IgD-negative memory B cell (primary cell): ENCODE measurements around the gene CD38. TPM values are rescaled to one million over a fixed set of nuclear protein-coding genes. Genes with fewer than 3 reads are reported as not detected.
"Not testable (repeated sequence)": the region's sequence is repeated elsewhere in the genome, so short reads cannot be mapped to it uniquely, and the experiment has no call there.

Experiments used
- H3K27ac Mint-ChIP-seq, 3 donors: one replicate each; pipeline ENCODE4 v1.8.0; 2020 to 2022; ENCODE audit warnings: mild to moderate bottlenecking in 3 of 3, mixed read lengths in 3 of 3, moderate library complexity in 1 of 3
- H3K27me3 Mint-ChIP-seq: one replicate; pipeline ENCODE4 v1.8.0; 2021; ENCODE audit warnings: mixed read lengths
- H3K36me3 Mint-ChIP-seq: one replicate; pipeline ENCODE4 v1.8.0; 2020; ENCODE audit warnings: mild to moderate bottlenecking, mixed read lengths
- H3K4me1 Mint-ChIP-seq, 3 donors: one replicate each; pipeline ENCODE4 v1.8.0; 2020 to 2022; ENCODE audit warnings: mixed read lengths in 3 of 3, mild to moderate bottlenecking in 1 of 3
- H3K4me3 Mint-ChIP-seq, 4 donors: one replicate each; pipeline ENCODE4 v1.8.0; 2020 to 2022; ENCODE audit warnings: mild to moderate bottlenecking in 4 of 4, mixed read lengths in 4 of 4, moderate library complexity in 3 of 4
- H3K9me3 Mint-ChIP-seq, 3 donors: one replicate each; pipeline ENCODE4 v1.8.0; 2020 to 2021; ENCODE audit warnings: mixed read lengths in 3 of 3, mild to moderate bottlenecking in 1 of 3
- polyA plus RNA-seq: library from polyadenylated mRNA; unstranded; fragments of 300-500 nt; fragmentation: Illumina TruSeq; gene quantifications from one replicate; pipeline ENCODE4 v1.2.3, GENCODE V29; 2021

CD38 gene
- 20.9 TPM for polyA plus RNA-seq

DNA sequence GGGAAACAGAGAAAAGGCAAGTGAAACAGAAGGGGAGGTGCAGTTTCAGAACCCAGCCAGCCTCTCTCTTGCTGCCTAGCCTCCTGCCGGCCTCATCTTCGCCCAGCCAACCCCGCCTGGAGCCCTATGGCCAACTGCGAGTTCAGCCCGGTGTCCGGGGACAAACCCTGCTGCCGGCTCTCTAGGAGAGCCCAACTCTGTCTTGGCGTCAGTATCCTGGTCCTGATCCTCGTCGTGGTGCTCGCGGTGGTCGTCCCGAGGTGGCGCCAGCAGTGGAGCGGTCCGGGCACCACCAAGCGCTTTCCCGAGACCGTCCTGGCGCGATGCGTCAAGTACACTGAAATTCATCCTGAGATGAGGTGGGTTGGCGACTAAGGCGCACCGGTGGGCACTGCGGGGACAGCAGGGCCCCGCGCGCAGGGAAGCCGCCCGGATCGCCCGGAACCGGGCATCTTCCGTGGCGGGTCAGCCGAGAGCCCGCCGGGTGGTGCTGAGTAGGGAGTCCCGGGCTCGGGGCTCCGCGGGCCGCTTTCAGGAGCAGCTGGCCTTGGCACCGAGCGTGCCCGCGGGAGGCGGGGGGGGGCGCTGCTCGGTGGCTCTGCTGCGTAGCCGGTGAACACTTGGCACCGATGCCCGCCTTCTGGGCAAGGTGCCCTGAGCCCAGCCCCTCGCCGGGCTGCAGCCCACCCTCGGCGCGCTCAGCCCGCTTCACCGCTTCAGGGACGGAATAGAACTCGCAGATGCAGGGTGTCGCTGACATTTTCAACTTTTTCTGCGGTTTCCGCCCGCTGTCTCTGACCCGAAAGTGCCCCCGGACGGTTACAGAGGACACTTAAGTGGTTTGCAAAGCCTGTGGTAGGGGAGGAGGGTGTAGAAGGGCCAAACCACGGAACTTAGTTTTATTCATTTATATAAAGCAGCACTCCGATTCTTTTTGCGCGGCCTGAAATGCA, at the start of gene CD38:
TSS of gene CD38 (plus strand) at position 40 of the 953 bp plus-strand sequence. CDS start at position 127, 87 bp downstream.
- peak within 1 kb of the TSS; percentile 82 to 96 (median 92) for H3K4me3 Mint-ChIP-seq
- H3K4me1 Mint-ChIP-seq = peaks cover 39 to 52% (median 44%) of the 10 kb centered on the region in 3 donors
- H3K27me3 Mint-ChIP-seq = peaks cover 13% of the 10 kb centered on the region

DNA sequence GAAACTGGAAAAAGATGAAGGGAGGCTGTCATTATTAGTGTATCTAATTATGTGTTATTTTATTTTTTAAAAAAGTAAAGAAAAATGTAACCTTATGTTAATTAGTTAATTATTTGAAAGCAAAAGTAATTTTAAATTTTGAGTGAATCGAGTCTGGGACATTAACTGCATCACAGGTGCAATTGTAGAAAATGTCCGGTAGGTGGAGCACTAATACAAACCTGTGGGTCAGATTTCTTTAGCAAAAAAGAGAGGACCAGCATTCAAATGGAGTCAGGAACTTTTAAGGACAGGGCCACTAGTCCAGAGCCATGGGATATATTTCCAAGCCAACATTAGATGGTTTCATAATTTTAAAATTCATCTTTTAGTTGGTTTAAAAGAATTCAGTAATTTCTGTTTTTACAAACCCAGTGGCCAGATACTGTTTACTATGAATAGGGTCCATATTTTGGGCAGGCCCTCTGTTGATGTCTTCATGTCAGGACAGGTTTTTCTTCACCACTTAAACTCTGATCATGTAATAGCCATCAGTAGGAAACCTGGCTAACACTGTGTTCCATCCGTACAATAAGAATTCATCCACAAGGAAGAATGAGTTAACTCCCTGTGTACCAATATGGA, 48.1 kb upstream of the CD38 start:
- H3K27ac Mint-ChIP-seq = no peak overlapping the region
- H3K4me3 Mint-ChIP-seq = no peak overlapping the region

More for the DNA sequence above, at the start of gene CD38:
- peak within 1 kb of the TSS; percentile 54 to 89 (median 65) for H3K27ac Mint-ChIP-seq
- H3K36me3 Mint-ChIP-seq = no peaks in the 10 kb centered on the region
- no peaks in the 10 kb centered on the region for H3K9me3 Mint-ChIP-seq

DNA sequence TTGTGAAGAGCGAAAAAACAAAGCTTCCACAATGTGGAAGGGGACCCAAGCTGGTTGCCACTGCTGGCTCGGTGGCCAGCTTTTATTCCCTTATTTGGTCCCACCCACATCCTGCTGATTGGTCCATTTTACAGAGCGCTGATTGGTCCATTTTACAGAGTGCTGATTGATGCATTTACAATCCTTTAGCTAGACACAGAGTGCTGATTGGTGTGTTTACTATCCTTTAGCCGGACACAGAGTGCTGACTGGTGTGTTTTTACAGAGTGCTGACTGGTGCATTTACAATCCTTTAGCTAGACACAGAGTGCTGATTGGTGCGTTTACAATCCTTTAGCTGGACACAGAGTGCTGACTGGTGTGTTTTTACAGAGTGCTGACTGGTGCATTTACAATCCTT, 45.1 kb upstream of the CD38 start:
- H3K27me3 Mint-ChIP-seq, H3K27ac Mint-ChIP-seq, H3K4me1 Mint-ChIP-seq, H3K36me3 Mint-ChIP-seq, H3K9me3 Mint-ChIP-seq, H3K4me3 Mint-ChIP-seq: not testable (repeated sequence)

More for the DNA sequence above, 48.1 kb upstream of the CD38 start:
- peaks cover 0 to 1% (median 0%) of the 10 kb centered on the region in 3 donors for H3K4me1 Mint-ChIP-seq
- no peaks in the 10 kb centered on the region for H3K36me3 Mint-ChIP-seq
- peaks cover under 1% of the 10 kb centered on the region for H3K27me3 Mint-ChIP-seq
- no peaks in the 10 kb centered on the region for H3K9me3 Mint-ChIP-seq

DNA sequence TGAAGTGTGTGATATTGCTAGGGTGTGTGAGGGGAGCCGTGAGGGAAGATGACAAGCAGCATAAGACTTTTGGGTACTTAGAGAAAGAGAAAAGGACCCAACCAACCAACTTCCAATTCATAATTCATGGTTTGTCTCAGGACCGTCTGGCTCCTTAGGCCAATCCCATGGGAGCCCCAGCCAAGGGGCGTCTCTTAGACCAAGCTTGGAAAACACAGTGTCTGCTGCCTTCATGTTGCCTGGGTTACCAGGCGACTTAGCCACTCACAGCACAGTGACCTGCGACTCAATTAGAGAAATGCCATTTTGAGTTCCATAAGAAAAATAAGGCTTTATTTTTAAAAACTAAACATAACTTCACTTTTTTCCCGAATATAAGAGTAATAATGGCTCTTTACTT, 42.6 kb upstream of the CD38 start:
- peaks cover 1% of the 10 kb centered on the region for H3K36me3 Mint-ChIP-seq
- peaks cover 7% of the 10 kb centered on the region for H3K27me3 Mint-ChIP-seq
- H3K27ac Mint-ChIP-seq = no peak overlapping the region
- H3K4me3 Mint-ChIP-seq = no peak overlapping the region
- peaks cover 0 to 4% (median 2%) of the 10 kb centered on the region in 3 donors for H3K4me1 Mint-ChIP-seq
- H3K9me3 Mint-ChIP-seq = no peaks in the 10 kb centered on the region

DNA sequence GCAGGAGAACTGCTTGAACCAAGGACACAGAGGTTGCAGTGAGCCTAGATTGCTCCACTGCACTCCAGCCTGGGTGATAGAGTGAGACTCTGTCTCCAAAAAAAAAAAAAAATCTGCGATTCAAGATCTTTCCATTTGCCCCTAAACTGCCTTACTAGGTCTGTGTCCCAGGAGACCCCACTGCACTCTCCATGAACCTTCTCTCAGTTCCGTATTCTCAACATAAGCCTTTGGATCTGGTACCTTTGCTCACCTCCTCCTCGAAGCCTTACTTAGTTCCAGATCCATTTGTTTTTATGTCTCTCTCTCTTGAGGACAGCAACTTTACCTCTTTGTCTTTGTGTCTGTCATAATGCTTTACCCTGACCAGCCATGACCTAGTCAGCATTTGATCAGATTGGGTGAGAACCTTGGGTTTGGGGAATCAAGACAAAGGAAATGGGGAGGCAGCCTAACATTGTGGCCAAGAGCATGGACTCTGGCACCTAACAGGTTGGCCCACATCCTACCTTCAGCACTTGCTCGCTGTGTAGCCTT, 41.5 kb upstream of the CD38 start:
- no peak overlapping the region for H3K27ac Mint-ChIP-seq
- H3K4me1 Mint-ChIP-seq = peaks cover 0 to 4% (median 2%) of the 10 kb centered on the region in 3 donors
- peaks cover 1% of the 10 kb centered on the region for H3K36me3 Mint-ChIP-seq
- H3K27me3 Mint-ChIP-seq = peaks cover 7% of the 10 kb centered on the region
- H3K4me3 Mint-ChIP-seq = no peak overlapping the region
- peaks cover 0 to 3% (median 0%) of the 10 kb centered on the region in 3 donors for H3K9me3 Mint-ChIP-seq

DNA sequence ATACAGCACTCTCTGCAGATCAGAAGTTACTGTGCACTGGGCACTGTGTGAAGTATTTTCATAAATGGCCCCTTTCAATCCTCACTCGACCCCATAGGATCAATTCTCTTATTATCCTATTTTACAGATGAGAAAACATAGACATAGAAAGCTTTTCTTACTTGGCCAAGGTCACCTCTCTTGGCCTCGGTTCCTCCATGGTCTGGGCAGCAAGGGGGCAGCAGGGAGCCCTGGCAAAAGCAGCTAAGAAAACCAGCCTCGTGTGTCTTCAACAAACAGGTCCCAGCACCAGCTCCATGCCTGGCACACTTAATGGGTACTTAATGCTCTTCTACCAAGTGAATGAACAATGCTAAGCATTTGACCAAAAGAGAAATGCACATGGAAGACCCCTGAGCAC, 40.9 kb upstream of the CD38 start:
- H3K4me1 Mint-ChIP-seq = peaks cover 0 to 4% (median 2%) of the 10 kb centered on the region in 3 donors
- peaks cover 1% of the 10 kb centered on the region for H3K36me3 Mint-ChIP-seq
- H3K27me3 Mint-ChIP-seq = peaks cover 7% of the 10 kb centered on the region
- H3K4me3 Mint-ChIP-seq = no peak overlapping the region
- H3K27ac Mint-ChIP-seq = no peak overlapping the region
- H3K9me3 Mint-ChIP-seq = peaks cover 0 to 6% (median 4%) of the 10 kb centered on the region in 3 donors

DNA sequence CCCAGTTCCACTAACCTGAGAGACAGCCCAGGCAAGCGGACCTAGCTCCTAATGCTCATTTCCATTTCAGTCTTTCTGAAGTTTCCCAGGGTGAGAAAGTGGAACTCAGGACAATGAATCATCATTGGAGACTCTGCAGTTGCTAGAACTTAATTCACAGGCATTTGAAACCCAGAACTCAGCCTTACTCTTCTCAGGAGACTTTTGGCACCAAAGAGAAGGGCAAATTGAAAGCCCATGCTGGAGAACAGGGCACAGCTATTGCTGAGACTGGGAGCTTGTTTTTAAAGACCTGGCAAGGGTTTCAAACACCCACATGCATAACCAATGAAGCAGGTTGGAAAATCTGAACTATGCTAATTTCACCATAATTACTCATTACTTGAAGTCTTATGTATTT, 39.3 kb upstream of the CD38 start:
- H3K27ac Mint-ChIP-seq = no peak overlapping the region
- H3K27me3 Mint-ChIP-seq = peaks cover 7% of the 10 kb centered on the region
- H3K4me3 Mint-ChIP-seq = no peak overlapping the region
- H3K9me3 Mint-ChIP-seq = peaks cover 0 to 14% (median 8%) of the 10 kb centered on the region in 3 donors
- peaks cover 0 to 4% (median 3%) of the 10 kb centered on the region in 3 donors for H3K4me1 Mint-ChIP-seq
- H3K36me3 Mint-ChIP-seq = peaks cover 1% of the 10 kb centered on the region

DNA sequence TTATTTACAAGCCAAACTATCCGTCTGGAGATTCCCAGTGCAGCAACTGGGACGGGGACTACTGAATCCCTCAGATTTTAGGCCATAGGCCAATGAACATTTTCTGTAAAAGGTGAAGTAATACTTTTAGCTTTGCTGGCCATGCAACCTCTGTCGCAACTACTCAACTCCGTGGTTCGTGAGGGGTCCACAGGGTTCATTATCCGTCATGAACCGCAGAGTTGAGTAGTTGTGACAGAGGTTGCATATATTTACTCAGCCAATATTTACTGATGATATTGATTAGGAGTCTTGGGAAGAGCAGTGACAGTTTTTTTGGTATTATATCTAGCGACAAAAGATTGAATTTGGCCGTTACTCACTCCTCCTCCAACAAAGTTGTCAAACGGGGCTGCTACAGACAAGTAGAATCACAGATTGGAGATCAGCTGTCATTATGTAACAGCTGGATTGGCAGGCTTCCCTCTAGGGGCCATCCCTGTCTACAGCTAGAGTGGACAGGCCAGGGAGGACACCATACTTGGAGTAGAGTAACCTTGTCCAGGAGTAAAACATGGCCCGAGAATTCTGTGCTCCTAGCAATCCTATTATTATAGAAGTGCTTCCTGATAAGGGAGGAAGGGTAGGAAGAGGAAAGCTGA, 37.2 kb upstream of the CD38 start:
- no peak overlapping the region for H3K27ac Mint-ChIP-seq
- H3K27me3 Mint-ChIP-seq = peaks cover 4% of the 10 kb centered on the region
- peaks cover 0 to 15% (median 12%) of the 10 kb centered on the region in 3 donors for H3K9me3 Mint-ChIP-seq
- H3K36me3 Mint-ChIP-seq = peaks cover 1% of the 10 kb centered on the region
- H3K4me3 Mint-ChIP-seq = no peak overlapping the region
- H3K4me1 Mint-ChIP-seq = peaks cover 0 to 3% (median 3%) of the 10 kb centered on the region in 3 donors

DNA sequence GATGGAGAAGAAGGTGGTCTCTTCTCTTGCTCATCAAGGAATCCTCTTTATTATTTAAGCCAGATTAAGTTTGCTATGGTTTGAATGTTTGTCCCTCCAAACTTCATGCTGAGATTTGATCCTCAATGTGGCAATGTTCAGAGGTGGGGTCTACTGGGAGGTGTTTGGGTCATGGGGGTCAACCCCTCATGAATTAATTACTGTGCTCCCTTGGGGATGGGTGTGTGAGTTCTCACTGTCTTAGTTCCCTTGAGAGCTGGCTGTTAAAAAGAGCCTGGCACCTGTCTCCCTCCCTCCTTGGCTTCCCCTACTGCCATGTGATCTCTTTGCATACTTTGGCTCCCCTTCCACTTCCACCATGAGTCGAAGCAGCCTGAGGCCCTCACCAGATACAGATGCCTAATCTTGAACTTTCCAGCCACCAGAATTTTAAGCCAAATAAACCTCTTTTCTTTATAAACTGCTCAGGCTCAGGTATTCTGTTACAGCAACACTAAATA, 36.0 kb upstream of the CD38 start:
- H3K27ac Mint-ChIP-seq = no peak overlapping the region
- H3K36me3 Mint-ChIP-seq = peaks cover 1% of the 10 kb centered on the region
- H3K4me1 Mint-ChIP-seq = peaks cover 0 to 1% (median 0%) of the 10 kb centered on the region in 3 donors
- H3K9me3 Mint-ChIP-seq = peaks cover 2 to 20% (median 16%) of the 10 kb centered on the region in 3 donors
- no peak overlapping the region for H3K4me3 Mint-ChIP-seq
- H3K27me3 Mint-ChIP-seq = peaks cover 3% of the 10 kb centered on the region

DNA sequence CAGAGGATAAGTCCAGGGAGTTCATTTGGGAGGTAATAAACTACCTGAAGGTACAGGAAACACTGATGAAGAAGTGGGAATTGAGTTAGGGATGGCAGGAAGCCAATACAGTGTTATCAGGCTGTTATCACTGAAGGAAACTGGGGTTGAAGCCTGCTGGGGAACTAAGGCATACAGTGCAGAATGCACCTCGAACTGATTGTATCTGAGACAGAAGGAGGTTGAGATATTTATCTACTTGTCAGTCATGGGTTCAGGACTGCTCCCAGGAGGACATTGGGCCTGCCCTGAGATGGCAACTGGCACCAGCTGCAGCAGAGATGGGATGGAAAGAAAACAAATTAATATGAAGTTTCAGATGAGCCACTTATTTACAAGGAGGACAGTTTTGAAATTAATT, 35.5 kb upstream of the CD38 start:
- H3K4me3 Mint-ChIP-seq = no peak overlapping the region
- H3K27me3 Mint-ChIP-seq = peaks cover 3% of the 10 kb centered on the region
- H3K36me3 Mint-ChIP-seq = peaks cover 1% of the 10 kb centered on the region
- H3K9me3 Mint-ChIP-seq = peaks cover 2 to 20% (median 16%) of the 10 kb centered on the region in 3 donors
- H3K27ac Mint-ChIP-seq = no peak overlapping the region
- peaks cover 0 to 1% (median 0%) of the 10 kb centered on the region in 3 donors for H3K4me1 Mint-ChIP-seq

DNA sequence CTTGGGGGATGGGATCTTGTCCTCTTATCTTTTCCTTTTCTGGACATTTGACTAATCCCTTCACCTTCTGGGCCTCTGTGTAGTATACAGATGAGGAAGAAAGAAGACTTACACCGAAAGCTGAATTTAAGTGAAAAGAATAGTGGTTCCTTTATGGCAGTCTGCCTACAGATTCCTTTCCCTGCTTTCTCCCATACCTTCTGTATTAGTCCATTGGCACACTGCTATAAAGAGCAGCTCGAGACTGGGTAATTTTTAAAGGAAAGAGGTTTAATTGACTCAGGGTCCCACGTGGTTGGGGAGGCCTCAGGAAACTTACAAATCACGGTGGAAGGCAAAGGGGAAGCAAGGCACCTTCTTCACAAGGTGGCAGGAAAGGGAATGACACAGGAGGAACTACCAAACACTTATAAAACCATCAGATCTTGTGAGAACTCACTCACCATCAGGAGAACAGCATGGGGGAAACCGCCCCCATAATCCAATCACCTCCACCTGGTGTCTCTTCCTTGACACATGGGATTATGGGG, 34.0 kb upstream of the CD38 start:
- peaks cover 3% of the 10 kb centered on the region for H3K27me3 Mint-ChIP-seq
- peaks cover 0 to 1% (median 0%) of the 10 kb centered on the region in 3 donors for H3K4me1 Mint-ChIP-seq
- peaks cover 1% of the 10 kb centered on the region for H3K36me3 Mint-ChIP-seq
- H3K4me3 Mint-ChIP-seq = no peak overlapping the region
- peaks cover 4 to 20% (median 16%) of the 10 kb centered on the region in 3 donors for H3K9me3 Mint-ChIP-seq
- H3K27ac Mint-ChIP-seq = no peak overlapping the region

DNA sequence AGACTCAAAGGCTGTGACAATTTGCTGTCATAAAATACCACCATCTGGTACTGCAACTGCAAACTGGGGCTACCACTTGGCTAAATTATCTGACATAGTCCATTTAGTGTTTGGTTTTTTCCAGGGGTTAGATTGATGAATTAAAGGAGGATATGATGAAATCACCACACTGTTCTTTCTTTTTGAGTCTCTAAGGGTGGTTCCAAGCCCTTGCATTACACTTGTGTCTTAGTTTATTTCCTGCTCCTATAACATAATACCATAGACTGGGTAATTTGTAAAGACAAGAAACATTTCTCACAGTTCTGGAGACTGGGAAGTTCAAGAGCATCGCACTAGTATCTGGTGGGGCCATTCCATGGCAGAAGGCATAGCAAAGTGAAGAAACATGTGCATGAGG, 32.0 kb upstream of the CD38 start:
- H3K27me3 Mint-ChIP-seq = peaks cover 3% of the 10 kb centered on the region
- no peak overlapping the region for H3K4me3 Mint-ChIP-seq
- H3K36me3 Mint-ChIP-seq = no peaks in the 10 kb centered on the region
- peaks cover 0 to 1% (median 0%) of the 10 kb centered on the region in 3 donors for H3K4me1 Mint-ChIP-seq
- H3K9me3 Mint-ChIP-seq = peaks cover 5 to 24% (median 14%) of the 10 kb centered on the region in 3 donors
- no peak overlapping the region for H3K27ac Mint-ChIP-seq

DNA sequence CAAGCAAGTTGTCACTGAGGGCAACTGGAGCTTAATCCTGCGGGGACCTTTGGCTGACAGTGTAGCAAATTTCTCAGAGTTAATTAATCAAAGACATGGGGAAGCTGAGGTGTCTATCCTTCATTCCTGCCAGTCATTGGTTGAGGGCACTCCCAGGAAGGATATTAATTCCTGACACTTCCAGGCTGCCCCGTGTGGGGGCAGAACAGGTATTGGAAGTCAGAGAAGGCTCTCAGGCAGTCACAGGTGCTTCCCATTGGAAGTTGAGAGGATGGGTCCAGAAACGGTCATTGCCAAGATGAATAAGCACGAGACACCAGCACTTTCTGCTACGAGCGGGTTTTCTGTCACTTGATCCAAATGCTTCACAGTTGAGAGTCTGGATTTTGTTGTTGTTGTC, 29.1 kb upstream of the CD38 start:
- no peak overlapping the region for H3K4me3 Mint-ChIP-seq
- no peaks in the 10 kb centered on the region for H3K36me3 Mint-ChIP-seq
- no peak overlapping the region for H3K27ac Mint-ChIP-seq
- peaks cover 0 to 2% (median 0%) of the 10 kb centered on the region in 3 donors for H3K4me1 Mint-ChIP-seq
- H3K9me3 Mint-ChIP-seq = peaks cover 5 to 12% (median 7%) of the 10 kb centered on the region in 3 donors
- peaks cover 5% of the 10 kb centered on the region for H3K27me3 Mint-ChIP-seq

DNA sequence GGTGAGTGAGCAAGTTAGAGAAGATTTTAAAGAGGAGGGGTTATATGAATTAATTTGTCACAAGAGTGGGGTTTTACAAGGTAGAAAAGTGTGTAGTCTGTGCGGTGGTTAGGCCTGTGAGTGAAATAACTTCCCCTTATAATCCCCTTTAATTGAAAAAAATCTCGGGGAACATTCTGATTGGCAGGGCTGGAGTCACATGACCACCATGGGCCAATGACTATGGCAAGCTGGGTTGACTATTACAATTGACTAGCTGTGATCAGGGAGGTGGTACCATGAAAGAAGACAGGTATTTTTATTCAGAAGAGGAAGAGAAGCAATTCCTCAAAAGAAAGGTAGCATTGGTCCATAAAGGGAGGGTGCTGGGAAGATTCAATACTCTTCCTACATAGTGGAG, 27.0 kb upstream of the CD38 start:
- peaks cover 4% of the 10 kb centered on the region for H3K27me3 Mint-ChIP-seq
- peaks cover 13 to 19% (median 18%) of the 10 kb centered on the region in 3 donors for H3K4me1 Mint-ChIP-seq
- H3K4me3 Mint-ChIP-seq = no peak overlapping the region
- H3K27ac Mint-ChIP-seq = no peak overlapping the region
- peaks cover 2 to 8% (median 5%) of the 10 kb centered on the region in 3 donors for H3K9me3 Mint-ChIP-seq
- H3K36me3 Mint-ChIP-seq = no peaks in the 10 kb centered on the region
